ENCODE measurements around the gene GGTLC2. TPM values are rescaled to one million over a fixed set of nuclear protein-coding genes. Genes with fewer than 3 reads are reported as not detected.
"Not testable (repeated sequence)": the region's sequence is repeated elsewhere in the genome, so short reads cannot be mapped to it uniquely, and the experiment has no call there.

The GGTLC2 gene
- total RNA-seq, 4 donors from 2014 or later = not detected

DNA sequence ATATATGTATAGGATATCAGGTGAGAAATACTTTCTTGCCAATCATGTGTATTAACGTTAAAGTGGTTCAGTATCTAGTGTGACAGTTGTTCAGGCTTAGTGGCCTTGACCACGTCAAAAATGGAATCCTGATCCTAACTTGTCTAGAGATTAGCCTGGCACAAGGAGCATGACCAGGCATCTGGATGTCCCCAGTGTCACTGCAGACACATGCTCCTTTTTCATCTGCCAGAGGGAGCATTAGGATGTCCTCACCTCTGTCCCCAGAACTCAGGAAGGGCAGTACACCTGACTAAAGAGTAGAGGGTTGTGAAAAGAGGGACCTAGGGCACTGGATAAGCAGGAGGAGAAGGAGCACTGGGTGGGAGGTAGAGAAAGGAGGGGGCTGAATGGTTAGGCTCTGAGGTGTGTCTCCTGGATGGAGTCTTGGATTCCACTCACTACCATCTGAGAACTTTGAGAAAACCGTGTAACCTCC is 40.9 kb upstream of the GGTLC2 start:
- H3K36me3 ChIP-seq = no peaks in the 10 kb centered on the region
- TF ChIP-seq, protein P1, sequence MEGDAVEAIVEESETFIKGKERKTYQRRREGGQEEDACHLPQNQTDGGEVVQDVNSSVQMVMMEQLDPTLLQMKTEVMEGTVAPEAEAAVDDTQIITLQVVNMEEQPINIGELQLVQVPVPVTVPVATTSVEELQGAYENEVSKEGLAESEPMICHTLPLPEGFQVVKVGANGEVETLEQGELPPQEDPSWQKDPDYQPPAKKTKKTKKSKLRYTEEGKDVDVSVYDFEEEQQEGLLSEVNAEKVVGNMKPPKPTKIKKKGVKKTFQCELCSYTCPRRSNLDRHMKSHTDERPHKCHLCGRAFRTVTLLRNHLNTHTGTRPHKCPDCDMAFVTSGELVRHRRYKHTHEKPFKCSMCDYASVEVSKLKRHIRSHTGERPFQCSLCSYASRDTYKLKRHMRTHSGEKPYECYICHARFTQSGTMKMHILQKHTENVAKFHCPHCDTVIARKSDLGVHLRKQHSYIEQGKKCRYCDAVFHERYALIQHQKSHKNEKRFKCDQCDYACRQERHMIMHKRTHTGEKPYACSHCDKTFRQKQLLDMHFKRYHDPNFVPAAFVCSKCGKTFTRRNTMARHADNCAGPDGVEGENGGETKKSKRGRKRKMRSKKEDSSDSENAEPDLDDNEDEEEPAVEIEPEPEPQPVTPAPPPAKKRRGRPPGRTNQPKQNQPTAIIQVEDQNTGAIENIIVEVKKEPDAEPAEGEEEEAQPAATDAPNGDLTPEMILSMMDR (IDR thresholded peaks at IDR 0.05 in 4 of 5, conservative IDR thresholded peaks at IDR 0.05 in 1 of 5) = no peak
- TF ChIP-seq POLR2A (IDR thresholded peaks at IDR 0.05) = no peak
- in situ Hi-C loops (cut with MboI; ENCODE audit: low sequenced_read_pairs in 4 of 4) = no loop called here
- H3K4me3 ChIP-seq = no peak overlapping the region
- H3K4me1 ChIP-seq = no peaks in the 10 kb centered on the region
- H3K27ac ChIP-seq = no peak overlapping the region
- intact Hi-C loops (cut with DNase I; ENCODE audit: low total_unique reads) = no loop called here
- ATAC-seq (no peak), DNase-seq (no peak)
- no peaks in the 10 kb centered on the region for H3K9me3 ChIP-seq
- no peaks in the 10 kb centered on the region for H3K27me3 ChIP-seq

- Histone ChIP-seq H3K27ac (no peak overlapping the region), H3K4me3 (no peak overlapping the region), H3K36me3 (no peaks in the 10 kb centered on the region), H3K4me1 (no peaks in the 10 kb centered on the region), H3K27me3 (no peaks in the 10 kb centered on the region), H3K9me3 (no peaks in the 10 kb centered on the region)
- in situ Hi-C loops (cut with MboI; ENCODE audit: low sequenced_read_pairs in 4 of 4) = no loop called here
- intact Hi-C loops (cut with DNase I; ENCODE audit: low total_unique reads) = no loop called here
- DNase-seq = no peak
- no peak for ATAC-seq
- no peak for TF ChIP-seq POLR2A (IDR thresholded peaks at IDR 0.05)
- TF ChIP-seq, protein P1 (IDR thresholded peaks at IDR 0.05 in 4 of 5, conservative IDR thresholded peaks at IDR 0.05 in 1 of 5) = no peak
These were observed 39.9 kb upstream of the GGTLC2 start for GRCh38 chr22:22604326-22605073.

- in situ Hi-C loops (cut with MboI; ENCODE audit: low sequenced_read_pairs in 4 of 4) (no loop called here), intact Hi-C loops (cut with DNase I; ENCODE audit: low total_unique reads) (no loop called here)
- no peak for TF ChIP-seq POLR2A (IDR thresholded peaks at IDR 0.05)
- TF ChIP-seq, protein P1 (IDR thresholded peaks at IDR 0.05 in 4 of 5, conservative IDR thresholded peaks at IDR 0.05 in 1 of 5) = no peak
- H3K9me3 ChIP-seq = no peaks in the 10 kb centered on the region
- no peaks in the 10 kb centered on the region for H3K4me1 ChIP-seq
- H3K36me3 ChIP-seq = no peaks in the 10 kb centered on the region
- DNase-seq (no peak), ATAC-seq (no peak)
- H3K27me3 ChIP-seq = no peaks in the 10 kb centered on the region
- no peak overlapping the region for H3K4me3 ChIP-seq
- H3K27ac ChIP-seq = no peak overlapping the region
These were observed 39.4 kb upstream of the GGTLC2 start for GRCh38 chr22:22605074-22605404.

GRCh38 chr22:22608022-22608421 is 36.4 kb upstream of the GGTLC2 start:
- DNase-seq; H3K36me3 ChIP-seq; H3K4me1 ChIP-seq; H3K27ac ChIP-seq; in situ Hi-C loops (cut with MboI; ENCODE audit: low sequenced_read_pairs in 4 of 4); intact Hi-C loops (cut with DNase I; ENCODE audit: low total_unique reads); ATAC-seq; H3K9me3 ChIP-seq; H3K4me3 ChIP-seq; H3K27me3 ChIP-seq: not testable (repeated sequence)

DNA sequence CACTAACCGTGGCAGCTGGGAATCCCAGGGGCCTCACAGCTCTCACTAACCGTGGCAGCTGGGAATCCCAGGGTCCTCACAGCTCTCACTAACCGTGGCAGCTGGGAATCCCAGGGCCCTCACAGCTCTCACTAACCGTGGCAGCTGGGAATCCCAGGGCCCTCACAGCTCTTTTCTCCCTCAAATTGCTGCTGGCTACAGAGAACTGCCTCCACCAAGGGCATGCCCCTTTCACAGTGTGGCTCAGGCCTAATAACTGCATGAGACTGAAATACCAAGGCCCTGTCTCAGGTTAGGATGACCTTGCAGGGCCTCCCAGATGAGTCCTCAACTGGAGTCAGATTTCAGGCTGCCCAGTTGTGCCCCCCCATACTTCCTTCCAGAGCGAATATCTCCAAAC is 35.1 kb upstream of the GGTLC2 start:
- no peak for ATAC-seq
- H3K27me3 ChIP-seq = no peaks in the 10 kb centered on the region
- H3K4me1 ChIP-seq = no peaks in the 10 kb centered on the region
- H3K9me3 ChIP-seq = no peaks in the 10 kb centered on the region
- in situ Hi-C loops (cut with MboI; ENCODE audit: low sequenced_read_pairs in 4 of 4) (no loop called here), intact Hi-C loops (cut with DNase I; ENCODE audit: low total_unique reads) (no loop called here)
- TF ChIP-seq, protein P1 (IDR thresholded peaks at IDR 0.05 in 4 of 5, conservative IDR thresholded peaks at IDR 0.05 in 1 of 5) = no peak
- no peak for TF ChIP-seq POLR2A (IDR thresholded peaks at IDR 0.05)
- no peak for DNase-seq
- no peaks in the 10 kb centered on the region for H3K36me3 ChIP-seq
- H3K4me3 ChIP-seq = no peak overlapping the region
- no peak overlapping the region for H3K27ac ChIP-seq
